ENCODE results near the gene MFAP2. TPM values are rescaled to one million over a fixed set of nuclear protein-coding genes. Genes with fewer than 3 reads are reported as not detected.

The MFAP2 gene
- total and polyA plus RNA-seq, 2 of the 8 experiments (the other 6 are each of a cell fraction or from before 2014, with no cell fraction given) = 172 to 326 TPM

GRCh38 chr1:17020502-17020901 is 40.1 kb upstream of the MFAP2 start (continued):
- no peak for TF ChIP-seq ATF3 (IDR thresholded peaks at IDR 0.05; ENCODE audit: insufficient read depth, low read depth, low read length)
- no peak for TF ChIP-seq POU5F1 (IDR thresholded peaks at IDR 0.05; ENCODE audit: low read depth, low read length)
- TF ChIP-seq RBBP5 (IDR thresholded peaks at IDR 0.05; ENCODE audit: borderline replicate concordance, low read depth, low read length) = no peak
- no peak for TF ChIP-seq NRF1 (IDR thresholded peaks at IDR 0.05; ENCODE audit: low read depth, low read length)
- TF ChIP-seq TEAD4 (IDR thresholded peaks at IDR 0.05; ENCODE audit: low read depth, low read length) = no peak
